Measurements from ENCODE around the gene SFXN5.

The SFXN5 gene

GRCh38 chr2:72923833-72924352 lies 147.6 kb downstream of the SFXN5 start:
- Histone ChIP-seq H3K9ac (ENCODE audit: low read depth in 1 of 2, low read length in 2 of 2) (no peak overlapping the region), H3K4me1 (ENCODE audit: control insufficient read depth in 1 of 2, insufficient read depth in 2 of 2, low read length in 2 of 2) (peaks cover 8 to 12% of the 10 kb centered on the region in 2 donors), H3K36me3 (ENCODE audit: control insufficient read depth in 1 of 2, insufficient read depth in 2 of 2, low read length in 2 of 2) (no peaks in the 10 kb centered on the region), H3K27ac (ENCODE audit: low read depth, low read length) (no peak overlapping the region), H3K4me3 (ENCODE audit: low read depth in 1 of 2, low read length in 2 of 2) (no peak overlapping the region), H3K9me3 (ENCODE audit: control insufficient read depth in 1 of 2, low read length in 2 of 2) (no peaks in the 10 kb centered on the region), H3K27me3 (ENCODE audit: control insufficient read depth in 1 of 2, insufficient read depth in 2 of 2, low read length in 2 of 2) (peaks cover 92 to 98% of the 10 kb centered on the region in 2 donors)

GRCh38 chr2:72921853-72922252 lies 149.7 kb downstream of the SFXN5 start:
- H3K27ac ChIP-seq (ENCODE audit: low read depth, low read length), result no peak overlapping the region
- H3K4me1 ChIP-seq (ENCODE audit: control insufficient read depth in 1 of 2, insufficient read depth in 2 of 2, low read length in 2 of 2), result peaks cover 9 to 24% of the 10 kb centered on the region in 2 donors
- peaks cover 84 to 92% of the 10 kb centered on the region in 2 donors for H3K27me3 ChIP-seq (ENCODE audit: control insufficient read depth in 1 of 2, insufficient read depth in 2 of 2, low read length in 2 of 2)

DNA sequence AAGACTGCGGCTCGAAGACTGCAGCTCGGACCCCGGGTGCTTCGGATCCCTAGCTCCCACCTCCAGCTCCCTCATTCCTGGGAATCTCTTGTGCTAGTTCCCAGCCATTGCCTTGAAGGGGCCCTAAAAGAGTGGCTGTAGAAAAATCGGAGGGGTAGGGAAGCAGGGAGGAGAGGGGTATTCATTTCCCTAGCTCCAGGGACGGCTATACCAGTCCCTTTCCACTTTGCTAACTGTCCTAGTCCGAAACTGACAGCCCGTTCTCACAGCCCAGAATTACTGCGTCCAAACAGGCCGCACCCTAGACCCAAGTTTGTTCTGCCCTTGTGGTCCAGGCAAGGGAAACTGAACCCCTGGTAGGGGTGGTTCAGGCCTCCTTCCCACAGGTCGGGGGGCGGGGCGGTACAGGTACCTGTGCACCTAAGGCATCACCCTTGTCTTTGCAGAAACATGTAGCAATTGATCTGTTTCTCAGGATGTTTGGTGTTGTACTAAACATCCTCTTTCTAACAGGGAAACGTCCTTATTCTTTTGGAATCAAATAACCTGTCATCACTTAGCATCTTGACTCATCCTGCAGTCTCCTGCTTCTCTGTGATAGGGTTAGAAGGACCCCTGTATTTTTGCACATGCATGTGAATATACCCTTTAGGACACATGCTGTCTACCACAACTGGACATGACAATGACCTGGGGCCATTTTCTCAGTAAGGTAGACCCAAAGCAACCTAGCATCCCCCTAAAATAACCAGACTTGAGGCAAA lies 150.2 kb downstream of the SFXN5 start:
- Histone ChIP-seq H3K4me3 (ENCODE audit: low read depth in 1 of 2, low read length in 2 of 2) (no peak overlapping the region), H3K27ac (ENCODE audit: low read depth, low read length) (no peak overlapping the region), H3K27me3 (ENCODE audit: control insufficient read depth in 1 of 2, insufficient read depth in 2 of 2, low read length in 2 of 2) (peaks cover 84 to 91% of the 10 kb centered on the region in 2 donors), H3K4me1 (ENCODE audit: control insufficient read depth in 1 of 2, insufficient read depth in 2 of 2, low read length in 2 of 2) (peaks cover 15 to 30% of the 10 kb centered on the region in 2 donors), H3K9ac (ENCODE audit: low read depth in 1 of 2, low read length in 2 of 2) (no peak overlapping the region), H3K9me3 (ENCODE audit: control insufficient read depth in 1 of 2, low read length in 2 of 2) (no peaks in the 10 kb centered on the region), H3K36me3 (ENCODE audit: control insufficient read depth in 1 of 2, insufficient read depth in 2 of 2, low read length in 2 of 2) (no peaks in the 10 kb centered on the region)

More at GRCh38 chr2:72921853-72922252, 149.7 kb downstream of the SFXN5 start:
- Histone ChIP-seq H3K36me3 (ENCODE audit: control insufficient read depth in 1 of 2, insufficient read depth in 2 of 2, low read length in 2 of 2) (no peaks in the 10 kb centered on the region), H3K9ac (ENCODE audit: low read depth in 1 of 2, low read length in 2 of 2) (no peak overlapping the region), H3K4me3 (ENCODE audit: low read depth in 1 of 2, low read length in 2 of 2) (no peak overlapping the region), H3K9me3 (ENCODE audit: control insufficient read depth in 1 of 2, low read length in 2 of 2) (no peaks in the 10 kb centered on the region)

- H3K9me3 ChIP-seq (ENCODE audit: control insufficient read depth in 1 of 2, low read length in 2 of 2), result no peaks in the 10 kb centered on the region
- H3K27me3 ChIP-seq (ENCODE audit: control insufficient read depth in 1 of 2, insufficient read depth in 2 of 2, low read length in 2 of 2), result peaks cover 84 to 85% of the 10 kb centered on the region in 2 donors
- peak overlapping the region; percentile 25 to 48 for H3K4me3 ChIP-seq (ENCODE audit: low read depth in 1 of 2, low read length in 2 of 2)
- H3K4me1 ChIP-seq (ENCODE audit: control insufficient read depth in 1 of 2, insufficient read depth in 2 of 2, low read length in 2 of 2), result peaks cover 17 to 32% of the 10 kb centered on the region in 2 donors
- no peaks in the 10 kb centered on the region for H3K36me3 ChIP-seq (ENCODE audit: control insufficient read depth in 1 of 2, insufficient read depth in 2 of 2, low read length in 2 of 2)
- H3K27ac ChIP-seq (ENCODE audit: low read depth, low read length), result no peak overlapping the region
- no peak overlapping the region for H3K9ac ChIP-seq (ENCODE audit: low read depth in 1 of 2, low read length in 2 of 2)
Observed at GRCh38 chr2:72920318-72921087, 151.0 kb downstream of the SFXN5 start.

- Histone ChIP-seq H3K4me1 (ENCODE audit: control insufficient read depth in 1 of 2, insufficient read depth in 2 of 2, low read length in 2 of 2) (peaks cover 17 to 37% of the 10 kb centered on the region in 2 donors), H3K9me3 (ENCODE audit: control insufficient read depth in 1 of 2, low read length in 2 of 2) (no peaks in the 10 kb centered on the region), H3K27ac (ENCODE audit: low read depth, low read length) (no peak overlapping the region), H3K27me3 (ENCODE audit: control insufficient read depth in 1 of 2, insufficient read depth in 2 of 2, low read length in 2 of 2) (peaks cover 84 to 85% of the 10 kb centered on the region in 2 donors), H3K9ac (ENCODE audit: low read depth in 1 of 2, low read length in 2 of 2) (no peak overlapping the region), H3K36me3 (ENCODE audit: control insufficient read depth in 1 of 2, insufficient read depth in 2 of 2, low read length in 2 of 2) (no peaks in the 10 kb centered on the region), H3K4me3 (ENCODE audit: low read depth in 1 of 2, low read length in 2 of 2) (peak overlapping the region in 1 of 2 donors; percentile 48)
Observed at GRCh38 chr2:72919414-72920317, 151.8 kb downstream of the SFXN5 start.

GRCh38 chr2:72917877-72918553 lies 153.5 kb downstream of the SFXN5 start:
- H3K4me3 ChIP-seq (ENCODE audit: low read depth in 1 of 2, low read length in 2 of 2), result peak overlapping the region; percentile 20 to 32
- no peak overlapping the region for H3K27ac ChIP-seq (ENCODE audit: low read depth, low read length)
- peaks cover 85 to 88% of the 10 kb centered on the region in 2 donors for H3K27me3 ChIP-seq (ENCODE audit: control insufficient read depth in 1 of 2, insufficient read depth in 2 of 2, low read length in 2 of 2)
- H3K9me3 ChIP-seq (ENCODE audit: control insufficient read depth in 1 of 2, low read length in 2 of 2), result no peaks in the 10 kb centered on the region
- no peak overlapping the region for H3K9ac ChIP-seq (ENCODE audit: low read depth in 1 of 2, low read length in 2 of 2)
- H3K36me3 ChIP-seq (ENCODE audit: control insufficient read depth in 1 of 2, insufficient read depth in 2 of 2, low read length in 2 of 2), result no peaks in the 10 kb centered on the region
- peaks cover 9 to 31% of the 10 kb centered on the region in 2 donors for H3K4me1 ChIP-seq (ENCODE audit: control insufficient read depth in 1 of 2, insufficient read depth in 2 of 2, low read length in 2 of 2)

- H3K9me3 ChIP-seq (ENCODE audit: control insufficient read depth in 1 of 2, low read length in 2 of 2), result no peaks in the 10 kb centered on the region
- H3K9ac ChIP-seq (ENCODE audit: low read depth in 1 of 2, low read length in 2 of 2), result peak within 1 kb of the TSS; percentile 37 to 47
- H3K4me1 ChIP-seq (ENCODE audit: control insufficient read depth in 1 of 2, insufficient read depth in 2 of 2, low read length in 2 of 2), result peaks cover 9 to 31% of the 10 kb centered on the region in 2 donors
- no peaks in the 10 kb centered on the region for H3K36me3 ChIP-seq (ENCODE audit: control insufficient read depth in 1 of 2, insufficient read depth in 2 of 2, low read length in 2 of 2)
- peak within 1 kb of the TSS; percentile 70 to 74 for H3K4me3 ChIP-seq (ENCODE audit: low read depth in 1 of 2, low read length in 2 of 2)
- H3K27me3 ChIP-seq (ENCODE audit: control insufficient read depth in 1 of 2, insufficient read depth in 2 of 2, low read length in 2 of 2), result peaks cover 84 to 86% of the 10 kb centered on the region in 2 donors
- H3K27ac ChIP-seq (ENCODE audit: low read depth, low read length), result peak within 1 kb of the TSS; percentile 30
Observed at GRCh38 chr2:72917138-72917876, 154.2 kb downstream of the SFXN5 start, which contains the start of gene EMX1. Gene EMX1 (plus strand): TSS chr2:72917519. CDS start chr2:72917853, 334 bp downstream.

DNA sequence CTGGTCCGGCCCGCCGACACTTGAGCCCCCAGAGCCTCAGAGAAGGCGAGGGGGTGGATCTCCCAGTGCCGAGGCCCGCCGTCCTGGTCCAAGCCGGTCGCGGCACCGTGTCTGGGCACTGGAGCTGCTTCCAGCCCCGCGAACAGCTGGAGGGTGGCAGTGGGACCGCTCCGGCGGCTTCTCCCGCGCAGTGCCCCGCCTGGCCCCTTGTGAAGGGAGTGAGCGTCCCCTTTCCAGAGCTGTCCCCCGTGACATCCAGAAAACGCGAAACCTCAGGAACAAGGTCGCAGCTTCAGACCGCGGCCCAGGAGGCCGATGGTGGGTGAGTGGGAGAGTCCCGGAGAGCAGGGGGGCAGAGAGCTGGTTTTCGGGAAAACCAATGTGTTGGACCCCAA lies 154.8 kb downstream of the SFXN5 start:
- H3K27me3 ChIP-seq (ENCODE audit: control insufficient read depth in 1 of 2, insufficient read depth in 2 of 2, low read length in 2 of 2), result peaks cover 84 to 86% of the 10 kb centered on the region in 2 donors
- H3K36me3 ChIP-seq (ENCODE audit: control insufficient read depth in 1 of 2, insufficient read depth in 2 of 2, low read length in 2 of 2), result no peaks in the 10 kb centered on the region
- peak overlapping the region; percentile 70 to 74 for H3K4me3 ChIP-seq (ENCODE audit: low read depth in 1 of 2, low read length in 2 of 2)
- H3K27ac ChIP-seq (ENCODE audit: low read depth, low read length), result peak overlapping the region; percentile 30
- H3K9me3 ChIP-seq (ENCODE audit: control insufficient read depth in 1 of 2, low read length in 2 of 2), result no peaks in the 10 kb centered on the region
- H3K4me1 ChIP-seq (ENCODE audit: control insufficient read depth in 1 of 2, insufficient read depth in 2 of 2, low read length in 2 of 2), result peaks cover 9 to 31% of the 10 kb centered on the region in 2 donors
- H3K9ac ChIP-seq (ENCODE audit: low read depth in 1 of 2, low read length in 2 of 2), result peak overlapping the region; percentile 37 to 47
